HFFc6 (cell line): ENCODE results near the gene ROBO1. TPM values are rescaled to one million over a fixed set of nuclear protein-coding genes. Genes with fewer than 3 reads are reported as not detected.

ENCODE experiments used
- DNase-seq: peaks from one replicate; pipeline ENCODE4 v3.0.0-alpha.2; 2018
- H3K27ac Mint-ChIP-seq: 2 replicates; pipeline ENCODE4 v1.8.0; 2020; ENCODE audit warnings: mild to moderate bottlenecking, mixed read lengths
- H3K27me3 Mint-ChIP-seq: 2 replicates; pipeline ENCODE4 v1.8.0; 2021; ENCODE audit warnings: mild to moderate bottlenecking, moderate library complexity, mixed read lengths; ENCODE audit not compliant: insufficient read depth
- H3K36me3 Mint-ChIP-seq: 2 replicates; pipeline ENCODE4 v1.8.0; 2021; ENCODE audit warnings: low read depth, mixed read lengths
- H3K4me1 Mint-ChIP-seq: 2 replicates; pipeline ENCODE4 v1.8.0; 2020; ENCODE audit warnings: low read depth, mixed read lengths
- H3K4me3 Mint-ChIP-seq: 2 replicates; pipeline ENCODE4 v1.8.0; 2020; ENCODE audit warnings: mild to moderate bottlenecking, moderate library complexity, mixed read lengths
- H3K9me3 Mint-ChIP-seq: 2 replicates; pipeline ENCODE4 v1.8.0; 2020; ENCODE audit warnings: mild to moderate bottlenecking, mixed read lengths
- total RNA-seq, 6 experiments: library from RNA; stranded (reverse); fragmentation: NEBNext Ultra II Directional; extraction: Animal tissue kit (Norgen Biotek cat#: 25700); gene quantifications; 2 replicates in 1 of 6; 3 replicates in 5 of 6; pipeline ENCODE4 v1.2.3, GENCODE V29; 2021
- TF ChIP-seq, protein P1 (sequence below): fragments of 200-600 bp; sonication (generic); IDR thresholded peaks from 2 replicates; pipeline ENCODE4 v1.5.0; 2021; ENCODE audit warnings: antibody characterized with exemption, mild to moderate bottlenecking

Gene ROBO1
- total RNA-seq, 6 experiments from 2014 or later: 38.7 to 51.3 (median 41.7) TPM

DNA sequence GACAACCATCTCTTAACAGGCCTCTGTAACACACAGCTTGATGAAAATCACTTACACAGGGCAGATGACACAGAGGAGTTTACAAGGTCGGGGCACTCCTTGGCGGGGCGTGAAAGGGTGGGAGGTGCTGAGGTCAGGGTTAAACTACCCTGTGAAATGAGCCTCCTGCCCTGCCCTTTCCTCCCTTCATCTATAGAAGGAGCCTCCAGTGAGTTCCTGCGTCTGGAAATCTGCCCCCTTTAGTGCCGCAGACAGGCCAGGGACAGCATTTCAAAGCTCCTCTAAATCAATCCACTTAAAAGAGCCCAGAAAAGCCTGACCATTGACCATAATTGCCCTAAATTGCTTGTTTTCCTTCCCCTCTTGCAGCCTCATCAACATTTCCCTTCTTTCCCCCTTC is 1.9 kb downstream of the ROBO1 start:
- no peaks in the 10 kb centered on the region for H3K36me3 Mint-ChIP-seq
- no peaks in the 10 kb centered on the region; the same call in 1 of the 2 replicates for H3K27me3 Mint-ChIP-seq
- DNase-seq: no peak
- no peaks in the 10 kb centered on the region for H3K4me1 Mint-ChIP-seq
- H3K9me3 Mint-ChIP-seq: peaks cover 14% of the 10 kb centered on the region
- TF ChIP-seq, protein P1, sequence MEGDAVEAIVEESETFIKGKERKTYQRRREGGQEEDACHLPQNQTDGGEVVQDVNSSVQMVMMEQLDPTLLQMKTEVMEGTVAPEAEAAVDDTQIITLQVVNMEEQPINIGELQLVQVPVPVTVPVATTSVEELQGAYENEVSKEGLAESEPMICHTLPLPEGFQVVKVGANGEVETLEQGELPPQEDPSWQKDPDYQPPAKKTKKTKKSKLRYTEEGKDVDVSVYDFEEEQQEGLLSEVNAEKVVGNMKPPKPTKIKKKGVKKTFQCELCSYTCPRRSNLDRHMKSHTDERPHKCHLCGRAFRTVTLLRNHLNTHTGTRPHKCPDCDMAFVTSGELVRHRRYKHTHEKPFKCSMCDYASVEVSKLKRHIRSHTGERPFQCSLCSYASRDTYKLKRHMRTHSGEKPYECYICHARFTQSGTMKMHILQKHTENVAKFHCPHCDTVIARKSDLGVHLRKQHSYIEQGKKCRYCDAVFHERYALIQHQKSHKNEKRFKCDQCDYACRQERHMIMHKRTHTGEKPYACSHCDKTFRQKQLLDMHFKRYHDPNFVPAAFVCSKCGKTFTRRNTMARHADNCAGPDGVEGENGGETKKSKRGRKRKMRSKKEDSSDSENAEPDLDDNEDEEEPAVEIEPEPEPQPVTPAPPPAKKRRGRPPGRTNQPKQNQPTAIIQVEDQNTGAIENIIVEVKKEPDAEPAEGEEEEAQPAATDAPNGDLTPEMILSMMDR: no peak
- no peak overlapping the region for H3K27ac Mint-ChIP-seq
- no peak overlapping the region for H3K4me3 Mint-ChIP-seq

DNA sequence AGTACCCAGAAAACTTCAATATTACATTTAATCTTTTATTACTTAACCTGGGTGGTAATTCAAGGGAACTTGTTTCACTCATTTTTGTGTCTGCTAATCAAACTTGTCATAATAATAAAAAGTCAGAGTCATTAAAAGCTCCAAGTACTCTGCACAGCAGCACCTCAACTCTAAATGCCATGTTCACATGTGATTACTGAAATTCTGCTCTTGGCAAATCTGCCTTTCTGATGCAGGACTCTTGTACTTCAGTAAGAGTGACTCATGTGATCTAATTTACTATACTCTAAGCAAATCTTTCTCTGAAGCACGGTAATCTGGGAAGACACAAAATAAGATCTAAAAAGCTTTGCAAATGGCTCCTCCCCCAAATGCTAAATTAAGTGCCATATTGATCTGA is 6.4 kb downstream of the ROBO1 start:
- Mint-ChIP-seq H3K27me3 (no peaks in the 10 kb centered on the region; the same call in 1 of the 2 replicates), H3K4me1 (no peaks in the 10 kb centered on the region), H3K4me3 (no peak overlapping the region), H3K27ac (no peak overlapping the region), H3K9me3 (peaks cover 19% of the 10 kb centered on the region), H3K36me3 (no peaks in the 10 kb centered on the region)
- no peak for DNase-seq
- TF ChIP-seq, protein P1: no peak

DNA sequence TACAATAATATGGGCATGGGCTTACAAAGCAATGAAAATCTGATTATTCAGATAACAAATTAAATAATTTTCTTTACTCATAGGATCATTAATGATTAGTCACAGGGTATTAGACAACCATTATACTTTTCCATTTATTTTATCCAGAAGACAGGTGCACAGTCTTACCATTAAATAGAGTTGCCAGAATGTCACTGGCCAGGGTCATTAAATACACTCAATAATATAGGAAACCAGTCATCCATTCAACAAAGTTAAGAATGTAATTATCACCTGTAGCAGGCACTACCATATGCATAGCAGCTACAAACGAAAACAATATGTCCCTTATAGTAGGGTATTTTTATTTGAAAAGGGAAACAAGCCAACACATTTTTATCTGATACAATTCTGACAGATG is 16.1 kb downstream of the ROBO1 start:
- no peak overlapping the region for H3K27ac Mint-ChIP-seq
- H3K4me1 Mint-ChIP-seq: no peaks in the 10 kb centered on the region
- no peaks in the 10 kb centered on the region for H3K27me3 Mint-ChIP-seq
- H3K4me3 Mint-ChIP-seq: no peak overlapping the region
- peaks cover 33% of the 10 kb centered on the region for H3K9me3 Mint-ChIP-seq
- peaks cover 6% of the 10 kb centered on the region; the same call in 1 of the 2 replicates for H3K36me3 Mint-ChIP-seq
- TF ChIP-seq, protein P1: no peak
- DNase-seq: no peak

DNA sequence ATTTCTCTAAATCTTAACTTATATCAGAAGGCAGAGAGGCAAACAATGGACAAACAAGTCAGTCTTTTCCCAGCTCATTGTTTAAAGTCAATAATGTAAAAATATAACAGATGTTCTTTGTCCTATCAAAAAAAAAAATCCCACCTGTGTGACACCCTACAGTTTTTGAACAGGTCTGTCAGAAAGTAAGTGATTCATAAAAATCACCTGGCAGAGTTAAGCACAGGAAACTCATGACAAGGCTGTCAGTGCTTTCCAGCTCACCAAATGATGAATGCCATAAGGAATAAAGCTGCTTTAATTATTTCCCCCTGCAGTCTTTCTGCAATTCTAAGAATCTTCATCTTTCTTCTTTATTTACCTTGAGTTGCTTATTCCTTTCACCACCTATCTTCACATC is 30.3 kb downstream of the ROBO1 start:
- Mint-ChIP-seq H3K36me3 (no peaks in the 10 kb centered on the region), H3K27ac (no peak overlapping the region)

DNA sequence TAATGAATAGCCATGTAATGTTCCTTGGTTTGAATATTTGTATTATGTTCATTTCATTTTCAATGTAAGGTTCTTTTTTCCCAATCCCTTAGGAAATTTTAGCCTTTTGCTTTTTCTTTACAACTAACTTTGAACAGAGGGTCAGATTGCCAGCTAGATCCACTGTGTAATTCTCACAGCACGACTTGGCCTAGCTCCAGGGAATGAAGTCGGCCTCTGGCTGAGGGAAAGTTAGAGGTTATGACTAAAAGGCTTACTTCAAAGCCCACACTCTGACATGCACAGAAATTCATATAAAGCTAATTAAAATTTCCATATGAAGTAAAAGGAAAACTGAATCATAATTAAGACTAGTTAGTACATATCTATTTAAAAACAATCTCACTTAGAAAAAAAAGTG is 38.7 kb downstream of the ROBO1 start:
- TF ChIP-seq, protein P1: no peak
- Mint-ChIP-seq H3K27me3 (no peaks in the 10 kb centered on the region; the same call in 1 of the 2 replicates), H3K4me3 (no peak overlapping the region), H3K4me1 (no peaks in the 10 kb centered on the region), H3K36me3 (no peaks in the 10 kb centered on the region), H3K9me3 (peaks cover 16% of the 10 kb centered on the region), H3K27ac (no peak overlapping the region)
- DNase-seq: no peak

More for the DNA sequence above, 30.3 kb downstream of the ROBO1 start:
- H3K9me3 Mint-ChIP-seq: peaks cover 37% of the 10 kb centered on the region
- no peak for DNase-seq
- H3K4me3 Mint-ChIP-seq: no peak overlapping the region
- no peaks in the 10 kb centered on the region for H3K4me1 Mint-ChIP-seq
- TF ChIP-seq, protein P1: no peak
- no peaks in the 10 kb centered on the region; the same call in 1 of the 2 replicates for H3K27me3 Mint-ChIP-seq

DNA sequence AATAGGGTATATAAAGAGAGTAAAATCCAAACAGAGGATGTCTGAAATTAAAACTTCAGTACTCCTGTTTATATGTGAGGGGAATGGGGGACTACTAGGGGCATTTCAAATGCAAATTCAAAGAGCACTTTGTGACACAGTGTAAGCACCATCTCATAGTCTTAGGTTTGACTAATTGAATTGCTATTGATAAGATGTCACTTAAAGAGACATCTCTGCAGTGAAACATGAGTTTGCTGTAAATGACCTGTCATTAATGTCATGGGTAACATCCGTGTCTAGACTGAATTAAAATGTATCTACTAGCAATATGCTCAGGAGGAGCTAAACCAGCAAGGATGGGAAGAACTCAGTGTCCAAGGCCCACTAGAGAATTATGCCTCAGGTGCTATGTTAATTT is 41.0 kb downstream of the ROBO1 start:
- Mint-ChIP-seq H3K27me3 (no peaks in the 10 kb centered on the region), H3K36me3 (no peaks in the 10 kb centered on the region), H3K4me1 (no peaks in the 10 kb centered on the region), H3K4me3 (no peak overlapping the region), H3K9me3 (peaks cover 16% of the 10 kb centered on the region), H3K27ac (no peak overlapping the region)
- no peak for DNase-seq
- TF ChIP-seq, protein P1: no peak
